GM23248 (cell line): Measurements from ENCODE around the gene MTG2.

ENCODE experiments used
- EZH2 ChIP-seq: fragments of 200-600 bp; sonication (generic); IDR thresholded peaks from 2 replicates; pipeline ENCODE4 v1.6.1; 2018; ENCODE audit warnings: antibody characterized with exemption, mild to moderate bottlenecking; ENCODE audit not compliant: insufficient read depth, poor library complexity, severe bottlenecking
- EZH2phosphoT487 ChIP-seq: fragments of 200-600 bp; sonication (generic); IDR thresholded peaks from 2 replicates; pipeline ENCODE4 v1.6.1; 2018; ENCODE audit warnings: antibody characterized with exemption, moderate library complexity, mild to moderate bottlenecking, low read depth; ENCODE audit not compliant: insufficient read depth

- TF ChIP-seq EZH2 = no peak
- no peak for TF ChIP-seq EZH2phosphoT487
Observed at GRCh38 chr20:62200491-62201172, 17.8 kb downstream of the MTG2 start.
